Measurements from ENCODE around the gene PIF1. TPM values are rescaled to one million over a fixed set of nuclear protein-coding genes. Genes with fewer than 3 reads are reported as not detected.

The PIF1 gene
- total RNA-seq, 4 donors from 2014 or later, result 0.42 to 5.9 (median 1.5) TPM

- Histone ChIP-seq H3K36me3 (peaks cover 16% of the 10 kb centered on the region), H3K4me1 (peaks cover 82% of the 10 kb centered on the region), H3K27ac (no peak overlapping the region), H3K9me3 (no peaks in the 10 kb centered on the region), H3K4me3 (no peak overlapping the region), H3K27me3 (no peaks in the 10 kb centered on the region)
- 55% methylated on average over 3 of the region's 3 CpGs for WGBS
- DNase-seq (ENCODE audit: low spot score in 2 of 2), result no peak
- TF ChIP-seq POLR2AphosphoS5 (IDR thresholded peaks at IDR 0.05) (no peak), POLR2A (IDR thresholded peaks at IDR 0.05) (no peak), CTCF (IDR thresholded peaks at IDR 0.05) (no peak), EP300 (IDR thresholded peaks at IDR 0.05) (no peak)
These were observed 22.0 kb upstream of the PIF1 start for GRCh38 chr15:64847448-64847847.

GRCh38 chr15:64847016-64847415 is 21.6 kb upstream of the PIF1 start:
- TF ChIP-seq POLR2A (IDR thresholded peaks at IDR 0.05) (no peak), POLR2AphosphoS5 (IDR thresholded peaks at IDR 0.05) (no peak), CTCF (IDR thresholded peaks at IDR 0.05) (no peak)
- peaks cover 79% of the 10 kb centered on the region for H3K4me1 ChIP-seq
- H3K36me3 ChIP-seq, result peaks cover 16% of the 10 kb centered on the region
- DNase-seq (ENCODE audit: low spot score in 2 of 2), result no peak
- no peak overlapping the region for H3K27ac ChIP-seq
- WGBS, result 36% methylated on average over 3 of the region's 3 CpGs
- H3K4me3 ChIP-seq, result no peak overlapping the region
- H3K9me3 ChIP-seq, result no peaks in the 10 kb centered on the region
- H3K27me3 ChIP-seq, result no peaks in the 10 kb centered on the region

- WGBS, result 62% methylated on average over 13 of the region's 13 CpGs
- H3K9me3 ChIP-seq, result no peaks in the 10 kb centered on the region
These were observed 20.6 kb upstream of the PIF1 start for GRCh38 chr15:64845831-64846595.

GRCh38 chr15:64845183-64845611 is 19.8 kb upstream of the PIF1 start:
- TF ChIP-seq POLR2A (IDR thresholded peaks at IDR 0.05) (no peak), EP300 (IDR thresholded peaks at IDR 0.05) (no peak), CTCF (IDR thresholded peaks at IDR 0.05) (no peak), POLR2AphosphoS5 (IDR thresholded peaks at IDR 0.05) (no peak)
- no peaks in the 10 kb centered on the region for H3K27me3 ChIP-seq
- H3K4me1 ChIP-seq, result peaks cover 70% of the 10 kb centered on the region
- 27% methylated on average over 2 of the region's 2 CpGs for WGBS
- peak overlapping the region; percentile 61 for H3K27ac ChIP-seq
- H3K4me3 ChIP-seq, result peak overlapping the region; percentile 82
- peaks cover 16% of the 10 kb centered on the region for H3K36me3 ChIP-seq
- no peak for DNase-seq (ENCODE audit: low spot score in 2 of 2)
- H3K9me3 ChIP-seq, result no peaks in the 10 kb centered on the region

More at GRCh38 chr15:64845831-64846595, 20.6 kb upstream of the PIF1 start:
- no peak for TF ChIP-seq CTCF (IDR thresholded peaks at IDR 0.05)
- Histone ChIP-seq H3K36me3 (peaks cover 16% of the 10 kb centered on the region), H3K27me3 (no peaks in the 10 kb centered on the region), H3K4me3 (peak overlapping the region; percentile 9), H3K27ac (peak overlapping the region; percentile 61), H3K4me1 (peaks cover 71% of the 10 kb centered on the region)
- no peak for DNase-seq (ENCODE audit: low spot score in 2 of 2)

- Histone ChIP-seq H3K27me3 (no peaks in the 10 kb centered on the region), H3K4me1 (peaks cover 66% of the 10 kb centered on the region), H3K36me3 (peaks cover 14% of the 10 kb centered on the region), H3K4me3 (peak overlapping the region; percentile 82), H3K27ac (peak overlapping the region; percentile 25), H3K9me3 (no peaks in the 10 kb centered on the region)
- WGBS, result 41% methylated on average over 8 of the region's 8 CpGs
- TF ChIP-seq EP300 (IDR thresholded peaks at IDR 0.05) (no peak), CTCF (IDR thresholded peaks at IDR 0.05) (no peak), POLR2A (IDR thresholded peaks at IDR 0.05) (no peak), POLR2AphosphoS5 (IDR thresholded peaks at IDR 0.05) (no peak)
- DNase-seq (ENCODE audit: low spot score in 2 of 2), result no peak
These were observed 19.2 kb upstream of the PIF1 start for GRCh38 chr15:64844576-64845145.
